B cell (primary cell): ENCODE measurements around the gene IKZF1. TPM values are rescaled to one million over a fixed set of nuclear protein-coding genes. Genes with fewer than 3 reads are reported as not detected.

Source experiments
- ATAC-seq: fragments of 200-7000 bp; cut with Tn5 transposase; one replicate; pipeline ENCODE4 v1.10.0; 2021; ENCODE audit warnings: low read depth, mild to moderate bottlenecking, moderate number of reproducible peaks, moderate library complexity
- CTCF ChIA-PET: fragments of 350-600 bp; sonication (Branson Sonifier 250); formaldehyde crosslinking; loops from one replicate; lab custom pipeline; 2021; ENCODE audit warnings: antibody characterized with exemption, inconsistent platforms; lab: Charles Lee
- POLR2A ChIA-PET: fragments of 350-600 bp; sonication (Branson Sonifier 250); formaldehyde crosslinking; loops from one replicate; lab custom pipeline; 2021; ENCODE audit warnings: antibody characterized with exemption; lab: Charles Lee
- DNase-seq: peaks from one replicate; pipeline ENCODE4 v3.0.0; 2013
- H2AFZ ChIP-seq: 2 replicates; pipeline ENCODE4 v1.6.1; 2012; ENCODE audit warnings: mild to moderate bottlenecking, low read depth, low read length; ENCODE audit not compliant: insufficient read depth, poor library complexity, severe bottlenecking
- H3K27ac ChIP-seq, 2 donors: 1 replicate in 1 of 2; 2 replicates in 1 of 2; pipeline ENCODE4 v1.5.1; 2012 to 2013; ENCODE audit warnings: low read length in 2 of 2, mild to moderate bottlenecking in 2 of 2, moderate library complexity in 1 of 2
- H3K27me3 ChIP-seq, 4 experiments: fragments of 200-600 bp in 1 of 4; sonication (generic) in 1 of 4; replicated peaks in 1 of 4; 1 replicate in 2 of 4; 2 replicates in 2 of 4; pipeline versions ENCODE4 v1.6.1 to v1.7.0; 2013 to 2016; ENCODE audit warnings: low read length in 3 of 4, mild to moderate bottlenecking in 2 of 4, mixed read lengths in 1 of 4, moderate library complexity in 1 of 4; ENCODE audit not compliant: insufficient read depth in 4 of 4, control insufficient read depth in 3 of 4; ENCODE audit errors: control extremely low read depth in 1 of 4
- H3K36me3 ChIP-seq, 2 experiments: replicated peaks in 1 of 2; 1 replicate in 1 of 2; 2 replicates in 1 of 2; pipeline versions ENCODE4 v1.6.1 to v1.7.1; 2013; ENCODE audit warnings: low read length in 1 of 2; ENCODE audit not compliant: insufficient read depth in 2 of 2, control insufficient read depth in 1 of 2; ENCODE audit errors: control extremely low read depth in 1 of 2, extremely low read depth in 1 of 2
- H3K4me1 ChIP-seq, 2 donors: fragments of 200-600 bp in 1 of 2; sonication (generic) in 1 of 2; 1 replicate in 1 of 2; 2 replicates in 1 of 2; pipeline versions ENCODE4 v1.5.1 to v1.6.1; 2013 to 2017; ENCODE audit warnings: low read length in 2 of 2; ENCODE audit not compliant: control insufficient read depth in 2 of 2, insufficient read depth in 2 of 2
- H3K4me2 ChIP-seq: replicated peaks from 2 replicates; pipeline ENCODE3; 2012; ENCODE audit warnings: mild to moderate bottlenecking, low read depth, low read length; ENCODE audit not compliant: poor library complexity, severe bottlenecking
- H3K4me3 ChIP-seq, 5 experiments: fragments of 200-600 bp in 1 of 5; sonication (generic) in 1 of 5; 1 replicate in 3 of 5; 2 replicates in 2 of 5; pipeline versions ENCODE4 v1.5.1 to v1.7.0; 2011 to 2016; ENCODE audit warnings: low read length in 4 of 5, mild to moderate bottlenecking in 4 of 5, low read depth in 2 of 5, control low read depth in 1 of 5, moderate library complexity in 1 of 5; ENCODE audit not compliant: insufficient read depth in 1 of 5; ENCODE audit errors: control extremely low read depth in 1 of 5, extremely low read depth in 1 of 5
- H3K79me2 ChIP-seq: fragments of 200-600 bp; sonication (generic); one replicate; pipeline ENCODE4 v1.6.0; 2016; ENCODE audit warnings: low read length; ENCODE audit not compliant: control insufficient read depth, insufficient read depth
- H3K9ac ChIP-seq: fragments of 200-600 bp; sonication (generic); 2 replicates; pipeline ENCODE4 v1.6.1; 2017; ENCODE audit warnings: mild to moderate bottlenecking, low read length, moderate library complexity
- H3K9me3 ChIP-seq, 3 donors: one replicate each; pipeline versions ENCODE4 v1.6.1 to v1.7.1; 2013; ENCODE audit warnings: low read length in 2 of 3; ENCODE audit not compliant: control insufficient read depth in 2 of 3, insufficient read depth in 1 of 3; ENCODE audit errors: control extremely low read depth in 1 of 3
- H4K20me1 ChIP-seq: 2 replicates; pipeline ENCODE4 v1.6.0; 2012; ENCODE audit warnings: mild to moderate bottlenecking, low read length; ENCODE audit not compliant: insufficient read depth, control insufficient read depth, poor library complexity, severe bottlenecking
- H3K27ac Mint-ChIP-seq: one replicate; pipeline ENCODE4 v1.8.0; 2021; ENCODE audit warnings: mixed read lengths
- H3K27me3 Mint-ChIP-seq: one replicate; pipeline ENCODE4 v1.8.0; 2021; ENCODE audit warnings: mixed read lengths
- H3K4me1 Mint-ChIP-seq: one replicate; pipeline ENCODE4 v1.8.0; 2021; ENCODE audit warnings: mixed read lengths
- H3K4me3 Mint-ChIP-seq: one replicate; pipeline ENCODE4 v1.8.0; 2021; ENCODE audit warnings: mixed read lengths
- H3K9me3 Mint-ChIP-seq: one replicate; pipeline ENCODE4 v1.8.0; 2022; ENCODE audit warnings: mixed read lengths; ENCODE audit not compliant: insufficient read depth
- CTCF ChIP-seq: fragments of 200-600 bp; IDR thresholded peaks from one replicate; pipeline ENCODE4 v1.8.0; 2022; ENCODE audit warnings: antibody characterized with exemption, mild to moderate bottlenecking
- EZH2 ChIP-seq: IDR thresholded peaks from 2 replicates; pipeline ENCODE4 v1.6.1; 2012; ENCODE audit warnings: borderline replicate concordance, low read depth, mild to moderate bottlenecking, moderate library complexity, low read length; ENCODE audit not compliant: insufficient read depth, poor library complexity, severe bottlenecking
- WGBS: methylation state at CpG from one replicate; pipeline ENCODE4 v1.1.5; 2013; ENCODE audit warnings: missing lambda C conversion rate; ENCODE audit not compliant: insufficient coverage; 5-methylcytosine and 5-hydroxymethylcytosine counted together
- intact Hi-C: fragments of 100-400 bp; cut with micrococcal nuclease; formaldehyde crosslinking; loops from one replicate; pipeline ENCODE4 v1.10.0; 2022
- polyA plus RNA-seq: library from polyadenylated mRNA; depleted of rRNA; stranded (reverse); fragments of >200 nt; gene quantifications from 2 replicates; pipeline ENCODE4 v1.2.3, GENCODE V29; 2012
- total RNA-seq, 2 donors: library from RNA; stranded (reverse); fragments of 120-200 nt in 1 of 2; gene quantifications; 1 replicate in 1 of 2; 2 replicates in 1 of 2; pipeline versions ENCODE4 v1.2.3 to v1.2.4, GENCODE V29; 2013 to 2022

The IKZF1 gene
- total and polyA plus RNA-seq, 2 donors (not counting 1 experiment from before 2014, with no cell fraction given), result 199 to 254 TPM

- no peak overlapping the region for H2AFZ ChIP-seq
- Mint-ChIP-seq H3K27me3 (no peaks in the 10 kb centered on the region), H3K9me3 (no peaks in the 10 kb centered on the region), H3K4me1 (peaks cover 14% of the 10 kb centered on the region), H3K27ac (no peak overlapping the region), H3K4me3 (no peak overlapping the region)
- H3K36me3 ChIP-seq, result peaks cover 0 to 25% of the 10 kb centered on the region in 2 experiments
- peak overlapping the region; percentile 72 to 95 for H3K27ac ChIP-seq
- intact Hi-C loops, result no loop called here
- no peak for TF ChIP-seq CTCF
- no peak for TF ChIP-seq EZH2
- peak overlapping the region; percentile 76 for H3K4me2 ChIP-seq
- DNase-seq (peak; percentile 58), ATAC-seq (peak; percentile 63)
- H3K27me3 ChIP-seq, result no peaks in the 10 kb centered on the region
- H3K9ac ChIP-seq, result peak overlapping the region; percentile 10
- H3K9me3 ChIP-seq, result no peaks in the 10 kb centered on the region
- POLR2A ChIA-PET, result interaction anchor here (0.6 to 2.2 kb wide), 6 partner anchors 16 to 131 kb away, joined by 3 to 12 read pairs (median 3); no protein-coding TSS in a partner anchor
- H3K4me1 ChIP-seq, result peaks cover 100% of the 10 kb centered on the region in 2 donors
- H3K79me2 ChIP-seq, result peaks cover 91% of the 10 kb centered on the region
- H4K20me1 ChIP-seq, result peaks cover 10% of the 10 kb centered on the region
- H3K4me3 ChIP-seq, result no peak overlapping the region
- WGBS, result 41% methylated on average over 22 of the region's 22 CpGs
- CTCF ChIA-PET, result interaction anchor here (1.1 to 4.6 kb wide), 10 partner anchors 9 to 130 kb away, joined by 3 to 36 read pairs (median 4); partner anchors contain the start of gene IKZF1
Observed at GRCh38 chr7:50335795-50336754, 31.6 kb downstream of the IKZF1 start.
